Subcutaneous abdominal adipose tissue (tissue), 5 donors: ENCODE measurements around the gene STK35.

Source experiments
- H3K27ac ChIP-seq: one replicate; pipeline ENCODE4 v1.7.0; 2013; ENCODE audit warnings: low read depth, mild to moderate bottlenecking, inconsistent platforms, low read length, moderate library complexity
- H3K27me3 ChIP-seq, 5 donors: one replicate each; pipeline ENCODE4 v1.7.0; 2013; ENCODE audit warnings: low read length in 5 of 5, inconsistent platforms in 1 of 5; ENCODE audit not compliant: control insufficient read depth in 5 of 5, insufficient read depth in 4 of 5
- H3K36me3 ChIP-seq, 5 donors: one replicate each; pipeline ENCODE4 v1.7.0; 2013; ENCODE audit warnings: low read length in 5 of 5; ENCODE audit not compliant: control insufficient read depth in 5 of 5, insufficient read depth in 5 of 5
- H3K4me1 ChIP-seq, 5 donors: one replicate each; pipeline ENCODE4 v1.7.0; 2013; ENCODE audit warnings: low read length in 5 of 5, mild to moderate bottlenecking in 3 of 5, moderate library complexity in 1 of 5; ENCODE audit not compliant: control insufficient read depth in 5 of 5, insufficient read depth in 5 of 5
- H3K4me3 ChIP-seq, 5 donors: one replicate each; pipeline ENCODE4 v1.7.0; 2013; ENCODE audit warnings: low read length in 5 of 5, low read depth in 1 of 5
- H3K9ac ChIP-seq, 5 donors: one replicate each; pipeline ENCODE4 v1.7.0; 2013; ENCODE audit warnings: low read length in 5 of 5, mild to moderate bottlenecking in 4 of 5, moderate library complexity in 3 of 5
- H3K9me3 ChIP-seq, 5 donors: one replicate each; pipeline ENCODE4 v1.7.0; 2013; ENCODE audit warnings: low read length in 5 of 5; ENCODE audit not compliant: control insufficient read depth in 5 of 5
- donor health status: healthy.
- donor health status: healthy.
- donor health status: healthy.
- donor health status: healthy.
- donor health status: healthy.

Gene STK35

GRCh38 chr20:2084703-2085102, 16.9 kb upstream of the STK35 start:
- Histone ChIP-seq H3K27me3 (no peaks in the 10 kb centered on the region), H3K4me3 (no peak overlapping the region), H3K9ac (no peak overlapping the region), H3K9me3 (peaks cover 0 to 1% (median 0%) of the 10 kb centered on the region in 5 donors), H3K4me1 (peaks cover 0 to 39% (median 19%) of the 10 kb centered on the region in 5 donors), H3K27ac (peak overlapping the region; percentile 66), H3K36me3 (no peaks in the 10 kb centered on the region)

- Histone ChIP-seq H3K27me3 (no peaks in the 10 kb centered on the region), H3K9ac (peak overlapping the region in 1 of 5 donors; percentile 48), H3K36me3 (no peaks in the 10 kb centered on the region), H3K27ac (peak overlapping the region; percentile 66), H3K4me3 (no peak overlapping the region), H3K4me1 (peaks cover 0 to 29% (median 16%) of the 10 kb centered on the region in 5 donors), H3K9me3 (no peaks in the 10 kb centered on the region)
Measured at GRCh38 chr20:2086177-2086979, 15.2 kb upstream of the STK35 start.

- Histone ChIP-seq H3K9me3 (no peaks in the 10 kb centered on the region), H3K4me3 (no peak overlapping the region), H3K27me3 (no peaks in the 10 kb centered on the region)
Measured at GRCh38 chr20:2086980-2087377, 14.6 kb upstream of the STK35 start.

GRCh38 chr20:2088891-2089290, 12.7 kb upstream of the STK35 start:
- peaks cover 0 to 28% (median 16%) of the 10 kb centered on the region in 5 donors for H3K4me1 ChIP-seq
- H3K9me3 ChIP-seq, result no peaks in the 10 kb centered on the region
- peaks cover 0 to 2% (median under 1%) of the 10 kb centered on the region in 5 donors for H3K27me3 ChIP-seq
- H3K9ac ChIP-seq, result no peak overlapping the region
- H3K27ac ChIP-seq, result no peak overlapping the region
- H3K4me3 ChIP-seq, result no peak overlapping the region
- no peaks in the 10 kb centered on the region for H3K36me3 ChIP-seq

More at GRCh38 chr20:2086980-2087377, 14.6 kb upstream of the STK35 start:
- Histone ChIP-seq H3K9ac (peak overlapping the region in 1 of 5 donors; percentile 48), H3K36me3 (no peaks in the 10 kb centered on the region), H3K27ac (peak overlapping the region; percentile 66), H3K4me1 (peaks cover 0 to 28% (median 16%) of the 10 kb centered on the region in 5 donors)

- no peaks in the 10 kb centered on the region for H3K9me3 ChIP-seq
- no peak overlapping the region for H3K4me3 ChIP-seq
- no peaks in the 10 kb centered on the region for H3K36me3 ChIP-seq
- no peak overlapping the region for H3K27ac ChIP-seq
- peaks cover 0 to 7% (median 4%) of the 10 kb centered on the region in 5 donors for H3K27me3 ChIP-seq
- H3K9ac ChIP-seq, result no peak overlapping the region
- H3K4me1 ChIP-seq, result peaks cover 0 to 26% (median 16%) of the 10 kb centered on the region in 5 donors
Measured at GRCh38 chr20:2089447-2089846, 12.2 kb upstream of the STK35 start.

- H3K36me3 ChIP-seq, result no peaks in the 10 kb centered on the region
- H3K27ac ChIP-seq, result no peak overlapping the region
- no peaks in the 10 kb centered on the region for H3K9me3 ChIP-seq
- H3K4me3 ChIP-seq, result no peak overlapping the region
- no peaks in the 10 kb centered on the region for H3K4me1 ChIP-seq
- no peak overlapping the region for H3K9ac ChIP-seq
- H3K27me3 ChIP-seq, result peaks cover 0 to 18% (median 12%) of the 10 kb centered on the region in 5 donors
Measured at GRCh38 chr20:2093159-2093781, 8.4 kb upstream of the STK35 start.

GRCh38 chr20:2093883-2094282, 7.7 kb upstream of the STK35 start:
- H3K9ac ChIP-seq, result no peak overlapping the region
- H3K36me3 ChIP-seq, result no peaks in the 10 kb centered on the region
- H3K27ac ChIP-seq, result no peak overlapping the region
- H3K27me3 ChIP-seq, result peaks cover 0 to 18% (median 12%) of the 10 kb centered on the region in 5 donors
- H3K9me3 ChIP-seq, result no peaks in the 10 kb centered on the region
- no peak overlapping the region for H3K4me3 ChIP-seq
- H3K4me1 ChIP-seq, result no peaks in the 10 kb centered on the region

GRCh38 chr20:2101865-2102584, 398 bp downstream of the STK35 start:
- Histone ChIP-seq H3K27me3 (no peaks in the 10 kb centered on the region), H3K9ac (peak overlapping the region; percentile 89 to 99 (median 97)), H3K4me3 (peak overlapping the region; percentile 81 to 99 (median 98)), H3K27ac (peak overlapping the region; percentile 99), H3K9me3 (no peaks in the 10 kb centered on the region), H3K36me3 (peaks cover 3 to 14% (median 5%) of the 10 kb centered on the region in 5 donors), H3K4me1 (peaks cover 2 to 46% (median 37%) of the 10 kb centered on the region in 5 donors)

- Histone ChIP-seq H3K9ac (peak overlapping the region; percentile 93 to 100 (median 99)), H3K27ac (peak overlapping the region; percentile 99), H3K27me3 (no peaks in the 10 kb centered on the region), H3K9me3 (no peaks in the 10 kb centered on the region), H3K4me3 (peak overlapping the region; percentile 96 to 99 (median 98)), H3K36me3 (peaks cover 3 to 18% (median 8%) of the 10 kb centered on the region in 5 donors), H3K4me1 (peaks cover 2 to 54% (median 40%) of the 10 kb centered on the region in 5 donors)
Measured at GRCh38 chr20:2102585-2103460, 1.2 kb downstream of the STK35 start.
